Mesenchymal stem cell (in vitro differentiated cells and primary cell): ENCODE measurements around the gene WWOX.

ENCODE experiments used
- DNase-seq: peaks from one replicate; pipeline ENCODE4 v3.0.0-alpha.2; 2013
- H2AFZ ChIP-seq: one replicate; pipeline ENCODE4 v1.6.1; 2013; ENCODE audit warnings: low read depth, mild to moderate bottlenecking, control low read depth, inconsistent platforms, low read length, moderate library complexity
- H2AK5ac ChIP-seq: 2 replicates; pipeline ENCODE4 v1.6.1; 2013; ENCODE audit warnings: low read length, moderate library complexity, mild to moderate bottlenecking, inconsistent platforms; ENCODE audit not compliant: severe bottlenecking
- H2BK120ac ChIP-seq: one replicate; pipeline ENCODE4 v1.6.1; 2013; ENCODE audit warnings: low read depth, mild to moderate bottlenecking, inconsistent platforms, low read length, moderate library complexity
- H2BK12ac ChIP-seq, 2 experiments: one replicate each; pipeline ENCODE4 v1.6.1; 2013; ENCODE audit warnings: inconsistent platforms in 2 of 2, low read length in 2 of 2, mild to moderate bottlenecking in 2 of 2, moderate library complexity in 2 of 2, control low read depth in 1 of 2
- H2BK15ac ChIP-seq: one replicate; pipeline ENCODE4 v1.6.1; 2013; ENCODE audit warnings: mild to moderate bottlenecking, low read depth, inconsistent platforms; ENCODE audit not compliant: poor library complexity, severe bottlenecking
- H2BK5ac ChIP-seq: 2 replicates; pipeline ENCODE4 v1.6.1; 2013; ENCODE audit warnings: low read depth, mild to moderate bottlenecking, low read length, control low read depth, inconsistent platforms; ENCODE audit not compliant: poor library complexity, severe bottlenecking
- H3K14ac ChIP-seq, 2 experiments: one replicate each; pipeline ENCODE4 v1.6.1; 2013; ENCODE audit warnings: inconsistent platforms in 2 of 2, low read length in 2 of 2, control low read depth in 1 of 2, mild to moderate bottlenecking in 1 of 2, moderate library complexity in 1 of 2
- H3K18ac ChIP-seq, 2 experiments: one replicate each; pipeline ENCODE4 v1.6.1; 2013; ENCODE audit warnings: inconsistent platforms in 2 of 2, low read length in 2 of 2, control low read depth in 1 of 2, low read depth in 1 of 2, mild to moderate bottlenecking in 1 of 2
- H3K23ac ChIP-seq, 2 experiments: one replicate each; pipeline ENCODE4 v1.6.1; 2013; ENCODE audit warnings: inconsistent platforms in 2 of 2, low read length in 2 of 2, mild to moderate bottlenecking in 2 of 2, moderate library complexity in 2 of 2, control low read depth in 1 of 2
- H3K27ac ChIP-seq: 2 replicates; pipeline ENCODE4 v1.5.1; 2013; ENCODE audit warnings: mild to moderate bottlenecking, moderate library complexity, low read length, control low read depth, inconsistent platforms; ENCODE audit not compliant: poor library complexity, severe bottlenecking
- H3K27me3 ChIP-seq, 2 experiments: 2 replicates each; pipeline versions ENCODE4 v1.6.1 to v1.7.0; 2013; ENCODE audit warnings: low read length in 2 of 2, mild to moderate bottlenecking in 2 of 2, moderate library complexity in 2 of 2, control low read depth in 1 of 2, inconsistent platforms in 1 of 2; ENCODE audit not compliant: control insufficient read depth in 1 of 2, insufficient read depth in 1 of 2
- H3K36me3 ChIP-seq, 2 experiments: 2 replicates each; pipeline versions ENCODE4 v1.6.1 to v1.7.0; 2013; ENCODE audit warnings: low read length in 2 of 2, control low read depth in 1 of 2, inconsistent platforms in 1 of 2, low read depth in 1 of 2, mild to moderate bottlenecking in 1 of 2; ENCODE audit not compliant: insufficient read depth in 2 of 2, control insufficient read depth in 1 of 2
- H3K4ac ChIP-seq, 2 experiments: one replicate each; pipeline ENCODE4 v1.6.1; 2013; ENCODE audit warnings: inconsistent platforms in 2 of 2, low read length in 2 of 2, mild to moderate bottlenecking in 2 of 2, moderate library complexity in 2 of 2, control low read depth in 1 of 2, low read depth in 1 of 2
- H3K4me1 ChIP-seq: 2 replicates; pipeline ENCODE4 v1.6.1; 2013; ENCODE audit warnings: low read depth, low read length, control low read depth; ENCODE audit not compliant: control insufficient read depth, insufficient read depth
- H3K4me2 ChIP-seq: 2 replicates; pipeline ENCODE4 v1.6.1; 2013; ENCODE audit warnings: low read length, mild to moderate bottlenecking, inconsistent platforms; ENCODE audit not compliant: poor library complexity, severe bottlenecking
- H3K4me3 ChIP-seq, 2 experiments: 2 replicates each; pipeline versions ENCODE4 v1.5.1 to v1.7.0; 2013; ENCODE audit warnings: low read length in 2 of 2, mild to moderate bottlenecking in 2 of 2, control low read depth in 1 of 2, low read depth in 1 of 2; ENCODE audit not compliant: insufficient read depth in 1 of 2
- H3K79me1 ChIP-seq: replicated peaks from 2 replicates; pipeline ENCODE4 v1.6.1; 2013; ENCODE audit warnings: mild to moderate bottlenecking, control low read depth, low read length, inconsistent platforms; ENCODE audit not compliant: poor library complexity, severe bottlenecking
- H3K9ac ChIP-seq: 2 replicates; pipeline ENCODE4 v1.7.0; 2013; ENCODE audit warnings: mild to moderate bottlenecking, low read length, moderate library complexity
- H3K9me3 ChIP-seq: 2 replicates; pipeline ENCODE4 v1.7.0; 2013; ENCODE audit warnings: mild to moderate bottlenecking, low read length; ENCODE audit not compliant: control insufficient read depth
- H4K8ac ChIP-seq: one replicate; pipeline ENCODE4 v1.6.1; 2013; ENCODE audit warnings: inconsistent platforms, mild to moderate bottlenecking, low read length, moderate library complexity
- H4K91ac ChIP-seq: one replicate; pipeline ENCODE4 v1.6.1; 2013; ENCODE audit warnings: mild to moderate bottlenecking, low read length, inconsistent platforms
- WGBS: methylation state at CpG from one replicate; pipeline ENCODE4 v1.1.7; 2013; ENCODE audit warnings: mixed read lengths; 5-methylcytosine and 5-hydroxymethylcytosine counted together

WWOX gene

GRCh38 chr16:79066561-79066960 is 967.1 kb downstream of the WWOX start:
- Histone ChIP-seq H3K4ac (no peak overlapping the region), H3K9ac (no peak overlapping the region), H3K4me3 (no peak overlapping the region), H3K18ac (no peak overlapping the region), H2BK120ac (no peak overlapping the region), H3K4me2 (no peak overlapping the region), H2BK12ac (no peak overlapping the region), H2BK5ac (no peak overlapping the region), H3K79me1 (no peaks in the 10 kb centered on the region), H3K9me3 (peaks cover 7% of the 10 kb centered on the region), H3K27ac (no peak overlapping the region), H2BK15ac (no peak overlapping the region), H3K14ac (no peak overlapping the region), H4K91ac (no peak overlapping the region), H2AK5ac (no peak overlapping the region), H3K4me1 (no peaks in the 10 kb centered on the region), H2AFZ (no peak overlapping the region), H4K8ac (no peak overlapping the region), H3K27me3 (peaks cover 0 to 4% of the 10 kb centered on the region in 2 experiments), H3K23ac (no peak overlapping the region), H3K36me3 (no peaks in the 10 kb centered on the region)
- DNase-seq, result no peak
- 90% methylated on average over 7 of the region's 7 CpGs for WGBS

- Histone ChIP-seq H2AK5ac (no peak overlapping the region), H3K14ac (no peak overlapping the region), H3K36me3 (no peaks in the 10 kb centered on the region), H3K23ac (no peak overlapping the region), H3K4me2 (no peak overlapping the region), H3K4me3 (no peak overlapping the region), H3K4me1 (no peaks in the 10 kb centered on the region), H3K9ac (no peak overlapping the region), H2BK15ac (no peak overlapping the region), H4K91ac (no peak overlapping the region), H3K9me3 (peaks cover 7% of the 10 kb centered on the region), H3K4ac (no peak overlapping the region), H2BK5ac (no peak overlapping the region), H3K27me3 (no peaks in the 10 kb centered on the region), H2BK12ac (no peak overlapping the region), H3K79me1 (no peaks in the 10 kb centered on the region), H3K27ac (no peak overlapping the region), H3K18ac (no peak overlapping the region), H2AFZ (no peak overlapping the region), H4K8ac (no peak overlapping the region), H2BK120ac (no peak overlapping the region)
- WGBS, result 69% methylated on average over 7 of the region's 7 CpGs
- DNase-seq, result peak; percentile 44
Measured at GRCh38 chr16:79067600-79067999, 968.1 kb downstream of the WWOX start.

- Histone ChIP-seq H4K8ac (no peak overlapping the region), H3K4ac (peak overlapping the region in 1 of 2 experiments; percentile 6), H2BK5ac (no peak overlapping the region), H3K18ac (peak overlapping the region in 1 of 2 experiments; percentile 69), H3K9ac (no peak overlapping the region), H4K91ac (no peak overlapping the region), H3K9me3 (peaks cover 7% of the 10 kb centered on the region), H2BK15ac (no peak overlapping the region), H3K4me3 (no peak overlapping the region), H3K27me3 (no peaks in the 10 kb centered on the region), H2BK120ac (no peak overlapping the region), H3K4me2 (no peak overlapping the region), H2AFZ (no peak overlapping the region), H3K27ac (no peak overlapping the region), H3K79me1 (no peaks in the 10 kb centered on the region), H3K4me1 (no peaks in the 10 kb centered on the region), H3K23ac (no peak overlapping the region), H3K36me3 (no peaks in the 10 kb centered on the region), H2BK12ac (no peak overlapping the region), H3K14ac (no peak overlapping the region), H2AK5ac (no peak overlapping the region)
- DNase-seq, result peak; percentile 5
- 88% methylated on average over 12 of the region's 12 CpGs for WGBS
Measured at GRCh38 chr16:79069121-79069520, 969.7 kb downstream of the WWOX start.

GRCh38 chr16:79069633-79070032 is 970.2 kb downstream of the WWOX start:
- Histone ChIP-seq H3K4me1 (no peaks in the 10 kb centered on the region), H3K9me3 (peaks cover 4% of the 10 kb centered on the region), H3K4ac (no peak overlapping the region)

More at GRCh38 chr16:79069633-79070032, 970.2 kb downstream of the WWOX start:
- H2BK120ac ChIP-seq, result no peak overlapping the region
- no peak overlapping the region for H2AFZ ChIP-seq
- no peak overlapping the region for H3K14ac ChIP-seq
- no peak overlapping the region for H4K8ac ChIP-seq
- H3K9ac ChIP-seq, result no peak overlapping the region
- no peak overlapping the region for H3K4me2 ChIP-seq
- no peak for DNase-seq
- H2BK15ac ChIP-seq, result no peak overlapping the region
- no peak overlapping the region for H3K4me3 ChIP-seq
- no peak overlapping the region for H3K23ac ChIP-seq
- no peaks in the 10 kb centered on the region for H3K36me3 ChIP-seq
- no peak overlapping the region for H2BK12ac ChIP-seq
- no peak overlapping the region for H2AK5ac ChIP-seq
- H2BK5ac ChIP-seq, result no peak overlapping the region
- no peak overlapping the region for H3K18ac ChIP-seq
- 80% methylated on average over 1 of the region's 1 CpG for whole genome bisulfite sequencing
- no peak overlapping the region for H4K91ac ChIP-seq
- no peaks in the 10 kb centered on the region for H3K27me3 ChIP-seq
- no peaks in the 10 kb centered on the region for H3K79me1 ChIP-seq
- H3K27ac ChIP-seq, result no peak overlapping the region
